Measurements from ENCODE around the gene NTRK3.

The NTRK3 gene

DNA sequence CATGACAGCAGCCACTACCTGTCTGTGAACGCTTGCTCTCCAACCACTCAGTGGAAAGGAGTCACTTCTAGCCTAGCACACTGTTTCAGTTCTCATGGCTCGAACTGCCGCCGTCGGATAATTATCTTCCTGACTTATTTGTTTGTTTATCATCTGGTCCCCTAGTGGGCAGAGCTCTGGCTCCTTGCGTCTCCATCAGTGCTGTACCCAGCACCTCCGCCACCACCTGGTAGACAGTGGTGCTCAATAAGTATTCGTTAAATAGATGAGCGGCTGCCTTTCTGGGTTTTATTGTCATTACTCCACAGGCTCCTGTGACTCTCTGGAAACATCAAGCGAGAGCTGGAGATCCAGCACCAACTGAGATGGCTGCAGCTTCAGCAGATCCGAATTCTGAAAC is 297.5 kb downstream of the NTRK3 start:
- DNase-seq (ENCODE audit: low read depth, low spot score): no peak
- no peak overlapping the region for H3K27ac ChIP-seq

DNA sequence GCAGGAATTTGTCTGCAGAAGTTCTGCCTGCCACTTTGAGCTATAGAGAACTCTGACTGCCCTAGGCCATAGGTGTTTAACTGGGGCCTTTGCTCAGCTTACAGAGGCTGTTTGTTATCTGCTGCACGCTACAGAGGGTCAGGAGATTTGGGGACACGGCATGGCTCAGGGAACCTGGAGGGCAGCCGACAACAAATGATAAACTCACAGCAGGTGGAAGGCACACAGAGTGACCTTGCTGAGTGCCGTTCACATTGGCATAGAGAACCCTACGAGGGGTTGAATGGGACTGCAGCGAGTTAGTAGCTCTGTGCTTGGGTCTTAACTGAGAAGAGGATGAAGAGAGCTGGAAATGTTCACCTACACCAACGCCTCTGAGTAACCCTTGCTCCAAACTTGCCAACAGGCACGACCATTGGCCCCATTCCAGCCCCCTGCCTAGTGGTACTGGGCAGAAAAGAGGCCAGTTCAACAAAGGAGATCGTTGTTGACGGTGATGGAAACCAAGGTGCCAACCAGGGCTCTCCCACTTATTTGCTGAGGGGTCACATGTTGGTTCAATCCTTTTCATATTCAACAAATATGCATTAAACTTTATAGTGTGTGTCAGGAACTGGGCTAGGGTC is 301.1 kb downstream of the NTRK3 start:
- no peak overlapping the region for H3K27ac ChIP-seq
- no peak for DNase-seq (ENCODE audit: low read depth, low spot score)

DNA sequence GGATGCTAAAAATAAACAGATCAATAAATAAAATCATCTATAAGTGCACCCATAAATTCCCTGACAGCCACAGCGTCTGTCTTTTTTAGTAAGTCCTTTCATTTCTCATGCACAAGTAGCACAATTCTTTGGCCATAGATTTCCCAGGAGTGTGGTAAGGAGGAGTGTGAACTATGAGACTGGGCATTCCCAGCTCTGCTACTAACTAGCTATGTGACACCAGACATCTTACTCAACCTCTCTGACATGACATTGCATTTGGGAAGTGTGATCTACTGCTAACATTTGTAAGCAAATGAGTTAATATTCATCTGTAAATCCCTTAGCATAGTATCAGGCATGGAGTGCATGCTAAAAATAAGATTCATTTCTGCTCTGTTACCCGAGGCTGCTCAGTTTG is 301.7 kb downstream of the NTRK3 start:
- H3K27ac ChIP-seq: no peak overlapping the region
- no peak for DNase-seq (ENCODE audit: low read depth, low spot score)

DNA sequence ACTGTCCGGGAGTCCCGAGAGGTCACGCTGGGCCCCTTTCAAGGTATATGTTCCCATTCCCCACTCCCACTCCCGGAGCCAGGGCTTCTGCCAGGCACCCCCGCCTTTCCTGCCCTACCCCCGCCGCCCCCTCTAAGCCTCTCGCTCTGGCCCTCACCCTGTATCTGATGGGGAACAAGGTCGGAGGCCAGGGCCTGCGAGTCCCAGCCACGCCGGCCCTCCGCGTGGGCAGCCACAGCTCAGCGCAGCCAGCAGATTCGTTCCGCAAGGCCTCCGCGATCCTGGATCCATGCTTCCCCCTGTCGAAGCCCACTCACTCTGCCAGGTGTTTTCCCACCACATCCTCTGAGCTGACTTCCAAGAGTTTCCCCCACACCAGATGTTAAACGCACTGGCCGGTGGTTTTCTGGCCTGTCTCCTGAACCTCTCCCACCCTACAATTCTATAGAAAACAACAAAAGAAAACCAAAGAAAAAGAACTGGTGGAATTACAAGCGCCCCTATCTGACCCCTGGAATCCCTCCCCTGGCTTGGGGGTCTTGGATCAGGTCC is 303.7 kb downstream of the NTRK3 start:
- no peak overlapping the region for H3K27ac ChIP-seq
- DNase-seq (ENCODE audit: low read depth, low spot score): no peak

DNA sequence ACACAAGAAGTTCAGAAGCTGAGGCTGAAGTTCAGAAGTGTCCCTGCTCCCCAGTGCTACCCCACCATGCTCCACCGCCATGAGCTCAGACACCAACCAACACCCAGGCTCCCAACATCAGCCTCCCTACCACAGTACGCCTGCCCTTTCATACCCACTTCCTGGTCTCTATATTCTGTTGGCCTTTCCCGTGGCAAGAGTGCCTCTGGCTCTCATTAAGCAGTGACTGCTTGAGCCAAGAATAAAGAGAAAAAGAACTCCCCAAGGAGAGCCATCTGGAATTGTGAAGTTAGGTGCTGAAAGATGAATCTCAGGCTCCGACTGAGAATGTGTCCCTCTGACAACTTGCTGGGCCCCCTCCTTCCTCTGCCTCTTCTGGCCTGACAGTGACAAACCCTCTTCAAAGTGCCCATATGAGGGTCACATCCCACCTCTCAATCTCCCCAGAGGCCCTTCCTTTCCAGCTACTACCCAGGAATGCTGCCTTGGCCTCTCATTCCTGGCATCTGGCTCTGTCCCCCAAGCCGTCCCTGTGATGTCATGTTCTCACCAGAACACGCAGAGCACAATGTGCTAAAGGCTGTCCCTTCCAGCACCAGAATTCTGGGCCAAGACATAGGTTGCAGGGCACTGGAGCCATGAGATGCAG is 306.8 kb downstream of the NTRK3 start:
- DNase-seq (ENCODE audit: low read depth, low spot score): no peak
- no peak overlapping the region for H3K27ac ChIP-seq

DNA sequence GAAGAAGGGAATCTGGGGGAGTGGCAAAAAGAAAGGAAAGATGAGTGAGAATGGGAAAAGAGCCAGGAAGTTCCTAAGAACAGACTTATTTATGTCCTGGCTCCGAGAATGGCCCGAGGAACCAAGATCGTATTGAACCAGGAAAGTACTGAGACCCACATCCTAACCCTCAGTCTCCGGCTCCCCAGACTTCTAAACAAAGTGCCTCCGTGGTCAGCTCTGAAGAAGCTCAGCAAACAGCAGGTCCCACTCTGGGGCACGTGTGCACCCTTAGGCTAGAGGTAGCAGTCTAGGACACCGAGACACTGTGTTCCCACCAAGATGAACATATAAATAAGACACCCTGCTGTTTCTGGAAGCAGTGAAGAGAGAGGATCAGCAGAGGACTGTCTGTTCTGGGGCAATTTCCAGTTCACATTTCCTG is 307.4 kb downstream of the NTRK3 start:
- no peak for DNase-seq (ENCODE audit: low read depth, low spot score)
- H3K27ac ChIP-seq: no peak overlapping the region

DNA sequence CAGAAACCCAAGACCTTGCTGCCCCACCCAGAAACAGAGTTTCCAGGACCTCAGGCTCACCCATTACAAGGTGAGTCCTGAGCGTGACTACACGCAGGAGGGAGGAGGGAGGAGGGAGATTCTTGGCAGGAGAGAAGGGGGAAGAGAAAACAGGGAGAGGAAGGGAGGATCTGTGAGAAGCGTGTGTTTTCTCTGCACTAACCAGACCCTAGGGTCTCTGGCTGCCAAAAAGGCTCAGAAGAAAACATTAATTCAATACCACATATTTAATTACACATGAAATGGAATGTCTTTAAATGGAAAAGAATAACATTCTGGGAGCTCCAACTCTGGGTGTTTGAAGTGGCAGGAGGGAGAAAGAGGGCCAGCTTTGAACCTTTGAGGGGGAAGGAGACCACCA is 309.0 kb downstream of the NTRK3 start:
- no peak for DNase-seq (ENCODE audit: low read depth, low spot score)
- H3K27ac ChIP-seq: no peak overlapping the region

DNA sequence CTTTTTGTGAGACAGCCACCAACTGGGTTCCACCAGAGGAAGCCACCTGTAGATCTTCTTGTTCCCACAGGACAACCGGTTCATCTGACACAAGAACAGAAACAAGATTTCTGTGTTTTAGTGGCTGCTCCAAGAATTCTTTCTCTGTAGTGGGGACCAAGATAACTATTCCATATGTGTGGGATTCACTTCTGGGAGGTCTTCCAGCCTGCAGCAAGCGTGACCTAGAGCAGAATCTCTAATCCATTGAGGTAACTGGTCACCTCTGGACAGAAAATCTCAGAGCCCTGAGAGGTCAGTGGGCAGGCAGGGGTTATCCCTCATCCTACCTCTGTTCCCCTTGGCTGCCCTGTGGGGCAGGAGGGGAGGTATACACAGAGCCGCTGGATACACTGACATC is 311.3 kb downstream of the NTRK3 start:
- no peak for DNase-seq (ENCODE audit: low read depth, low spot score)
- no peak overlapping the region for H3K27ac ChIP-seq

DNA sequence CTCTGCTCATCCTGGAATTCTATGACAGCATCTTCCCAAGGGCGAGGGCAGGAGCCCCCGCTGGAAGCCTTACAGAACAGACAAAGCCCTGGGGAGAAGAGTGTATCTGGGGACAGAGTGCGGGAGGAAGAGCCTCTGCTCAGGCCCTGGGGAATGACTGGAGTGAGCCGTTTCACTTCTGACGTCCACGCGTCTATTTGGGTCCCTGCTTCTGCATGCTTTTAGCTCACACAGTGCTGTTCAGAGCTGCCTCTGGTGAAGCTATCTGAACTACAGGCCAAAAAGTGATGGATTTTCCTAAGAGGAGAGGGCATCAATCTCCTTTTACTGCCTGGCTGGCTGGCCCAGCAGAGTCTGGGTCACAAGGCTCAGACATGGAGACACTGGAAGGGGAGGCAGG is 311.8 kb downstream of the NTRK3 start:
- no peak for DNase-seq (ENCODE audit: low read depth, low spot score)
- no peak overlapping the region for H3K27ac ChIP-seq

DNA sequence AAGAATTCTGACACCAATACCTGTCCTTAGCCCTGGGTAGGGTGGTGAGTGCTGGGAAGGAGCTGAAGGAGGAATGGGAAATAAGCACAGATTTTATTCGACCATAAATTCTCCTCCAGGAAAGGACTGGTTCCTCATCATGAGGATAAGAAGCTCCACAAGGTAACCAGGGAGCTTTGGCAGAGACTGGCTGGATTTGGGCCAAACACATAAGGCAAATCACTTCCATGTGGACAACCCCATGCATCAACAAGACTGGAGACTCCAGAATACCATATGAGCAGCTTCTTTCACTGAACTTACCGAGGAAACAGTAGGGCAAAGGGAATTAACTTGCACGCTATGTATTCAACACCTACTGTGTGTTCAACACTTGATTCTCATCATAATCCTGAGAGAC is 312.5 kb downstream of the NTRK3 start:
- H3K27ac ChIP-seq: no peak overlapping the region
- DNase-seq (ENCODE audit: low read depth, low spot score): no peak

DNA sequence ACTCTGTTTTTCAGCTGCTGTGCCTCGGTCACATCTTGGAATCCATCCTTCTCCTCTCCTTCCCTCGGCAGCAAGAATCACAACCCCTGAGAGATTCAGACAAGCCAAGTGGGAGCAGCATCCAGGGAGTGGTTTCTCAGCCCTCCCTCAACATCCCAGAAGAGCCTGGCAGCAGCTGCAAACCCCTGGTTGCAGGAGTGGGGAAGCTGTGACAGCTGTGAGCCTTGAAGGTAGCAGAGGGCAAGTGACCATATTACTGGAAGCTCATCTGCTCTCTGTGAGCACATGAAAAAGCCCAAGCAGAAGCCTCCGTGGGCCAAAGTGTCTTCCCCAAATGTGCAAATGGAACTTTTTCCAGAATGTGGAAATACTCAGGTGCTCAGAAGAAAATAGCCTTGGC is 312.9 kb downstream of the NTRK3 start:
- DNase-seq (ENCODE audit: low read depth, low spot score): no peak
- H3K27ac ChIP-seq: no peak overlapping the region

DNA sequence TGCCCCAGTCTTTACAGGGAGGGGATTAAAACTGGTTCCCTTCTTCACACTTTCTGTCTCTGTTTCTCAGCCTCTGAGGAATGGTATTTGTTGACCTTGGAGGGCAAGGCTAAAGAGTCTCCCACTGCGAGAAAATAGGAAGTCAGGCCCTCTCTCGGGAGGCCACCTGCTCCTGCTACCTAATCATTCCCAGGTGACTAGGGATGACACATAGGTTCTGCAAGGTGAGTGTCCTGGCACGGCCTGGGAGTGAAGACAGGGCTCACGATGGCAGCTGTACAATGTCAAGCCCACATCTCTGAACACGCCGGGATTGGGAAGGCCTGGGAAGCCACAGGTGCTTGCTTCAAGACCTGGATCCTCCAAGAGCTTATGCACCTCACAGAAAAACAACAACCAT is 314.2 kb downstream of the NTRK3 start:
- DNase-seq (ENCODE audit: low read depth, low spot score): no peak
- H3K27ac ChIP-seq: no peak overlapping the region

DNA sequence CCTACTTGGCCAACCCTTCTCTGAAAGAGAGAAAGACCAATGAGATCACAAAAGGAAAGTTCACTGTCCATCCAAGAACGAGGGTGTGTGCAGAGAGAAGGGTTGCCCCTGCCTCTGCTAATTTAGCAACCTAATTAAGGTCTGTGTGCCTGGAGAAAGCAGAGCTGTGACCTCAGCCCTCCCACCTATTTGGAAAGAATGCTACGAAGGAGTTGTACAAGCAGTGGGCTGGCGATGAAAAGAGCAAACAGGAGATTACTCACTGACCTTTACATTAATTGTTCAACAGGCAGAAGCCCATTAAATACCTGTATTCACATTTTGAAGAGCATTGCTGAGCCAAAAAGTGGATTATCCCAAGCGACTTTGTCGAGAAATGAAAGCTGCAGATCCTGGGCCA is 314.9 kb downstream of the NTRK3 start:
- no peak overlapping the region for H3K27ac ChIP-seq

DNA sequence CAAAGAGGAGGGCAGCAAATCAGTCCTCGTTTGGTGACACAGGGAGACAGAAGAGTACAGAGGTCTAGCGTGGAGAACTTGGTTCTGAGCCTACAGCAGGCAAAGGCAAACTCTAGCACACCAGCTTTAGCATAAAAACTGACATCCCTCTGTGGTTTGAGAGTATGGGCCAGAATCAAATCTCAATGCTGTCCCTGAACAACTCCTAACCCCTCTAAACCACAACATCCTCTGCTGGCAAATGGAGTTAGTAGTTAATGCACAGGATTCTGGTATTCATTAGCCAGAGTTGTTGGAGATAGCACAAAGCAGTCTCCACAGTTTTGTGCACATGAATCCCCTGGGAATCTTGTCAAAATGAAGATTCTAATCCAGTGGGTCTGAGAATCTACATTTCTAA is 315.8 kb downstream of the NTRK3 start:
- H3K27ac ChIP-seq: no peak overlapping the region
- no peak for DNase-seq (ENCODE audit: low read depth, low spot score)

More for the DNA sequence above, 314.9 kb downstream of the NTRK3 start:
- DNase-seq (ENCODE audit: low read depth, low spot score): no peak

DNA sequence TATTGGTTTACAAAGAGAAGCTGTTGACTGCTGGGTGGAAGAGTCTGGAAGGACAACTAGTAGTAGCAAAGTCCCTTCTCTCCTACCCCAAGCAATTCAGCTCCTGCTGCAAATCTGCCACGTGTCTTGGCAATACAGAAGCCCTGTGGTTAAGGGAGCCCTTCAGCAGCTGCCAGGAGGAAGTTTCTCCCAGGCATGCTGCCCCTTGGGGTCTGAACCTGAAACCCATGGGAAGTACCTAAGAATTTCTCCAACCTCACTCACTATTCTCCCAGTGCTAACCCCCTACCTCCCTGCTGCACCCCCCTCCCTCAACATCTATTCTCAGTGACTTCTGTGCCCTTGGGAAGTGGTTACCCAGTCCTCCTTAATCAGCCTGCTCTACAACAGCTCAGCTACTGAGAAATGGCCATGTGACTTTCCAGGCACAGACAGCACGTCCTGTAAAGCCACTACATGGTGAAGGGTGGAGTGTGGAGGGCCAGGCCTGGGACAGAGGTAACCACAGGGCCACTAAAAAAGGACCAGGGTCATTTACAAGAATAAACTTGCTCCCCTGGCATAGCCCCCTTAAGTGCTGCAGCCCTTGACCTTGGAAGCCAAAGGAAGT is 316.6 kb downstream of the NTRK3 start:
- no peak for DNase-seq (ENCODE audit: low read depth, low spot score)
- H3K27ac ChIP-seq: no peak overlapping the region

DNA sequence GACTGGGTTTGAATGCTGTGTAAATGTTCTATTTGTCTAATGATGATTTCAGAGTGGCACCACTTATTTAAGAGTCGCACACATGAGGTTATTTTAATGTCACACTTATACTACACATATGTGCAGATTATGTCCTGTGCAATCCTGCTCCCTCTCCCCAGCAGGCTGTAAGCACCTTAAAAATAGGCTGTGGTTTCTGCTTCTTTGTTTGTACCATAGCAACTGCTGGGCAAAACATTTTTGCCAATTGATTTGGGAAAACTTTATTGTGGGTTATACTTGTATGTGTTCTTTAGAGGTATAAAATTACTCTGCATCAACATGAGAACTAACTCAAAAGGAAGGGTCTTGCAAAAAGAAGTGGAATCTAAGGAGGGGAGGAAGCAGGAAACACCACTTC is 318.5 kb downstream of the NTRK3 start:
- H3K27ac ChIP-seq: no peak overlapping the region
- DNase-seq (ENCODE audit: low read depth, low spot score): no peak

DNA sequence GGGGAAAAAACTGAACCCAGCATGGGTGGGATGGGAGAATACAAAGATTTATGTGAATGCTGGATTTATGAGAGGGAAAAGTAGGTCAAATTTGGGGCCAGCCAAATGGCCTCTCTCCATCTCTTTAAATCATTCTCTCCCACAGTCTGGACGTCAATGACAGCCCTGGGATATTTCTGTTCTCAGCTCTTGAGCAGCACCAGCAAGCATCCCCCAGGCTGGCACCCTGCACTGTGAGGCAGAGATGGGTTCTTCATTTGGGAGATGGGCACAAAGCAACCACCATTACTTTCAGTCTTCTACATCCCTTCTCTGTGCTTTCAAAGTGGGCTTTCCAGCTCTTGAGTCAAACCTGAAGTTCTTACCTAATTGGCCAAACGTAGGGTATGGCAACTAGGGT is 321.0 kb downstream of the NTRK3 start:
- no peak for DNase-seq (ENCODE audit: low read depth, low spot score)
- no peak overlapping the region for H3K27ac ChIP-seq

DNA sequence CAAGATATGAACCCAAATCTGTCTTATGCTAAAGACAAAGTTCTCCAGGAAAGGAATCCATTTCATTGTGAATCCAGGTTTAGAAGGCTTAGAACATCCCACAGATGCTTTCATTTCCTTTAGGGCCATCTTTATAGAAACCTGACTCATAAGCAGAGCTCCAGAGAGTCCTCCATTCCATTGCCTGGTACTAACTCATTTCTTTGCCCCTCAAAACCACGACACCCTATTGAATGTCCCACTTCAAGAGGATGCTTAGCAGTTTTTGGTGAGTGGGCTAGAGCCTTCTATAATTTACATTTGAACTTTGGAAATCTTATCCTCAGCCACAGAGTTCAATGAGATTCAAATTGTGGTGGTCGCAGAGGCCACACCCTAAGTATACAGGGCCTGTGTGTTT is 325.0 kb downstream of the NTRK3 start:
- H3K27ac ChIP-seq: no peak overlapping the region
- no peak for DNase-seq (ENCODE audit: low read depth, low spot score)

DNA sequence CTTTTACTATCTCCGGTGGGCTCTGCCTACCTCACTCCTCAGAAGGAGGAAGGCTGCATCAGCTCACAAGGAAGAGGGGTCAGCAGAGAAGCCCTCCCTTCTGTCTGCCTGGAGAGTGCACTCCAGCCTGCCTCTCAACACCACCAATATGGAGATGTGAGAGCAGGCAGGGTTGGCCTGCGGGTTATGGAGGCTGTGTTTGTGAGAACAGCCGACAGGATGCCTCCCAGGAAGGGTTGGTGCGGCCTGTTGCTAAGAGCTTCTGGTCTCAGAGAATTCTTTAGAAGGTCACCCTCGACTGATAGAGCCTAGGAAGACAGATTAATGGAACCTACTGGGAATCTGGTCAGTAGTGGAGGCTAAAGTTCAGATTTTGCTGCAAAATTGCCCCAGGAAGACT is 326.1 kb downstream of the NTRK3 start:
- no peak for DNase-seq (ENCODE audit: low read depth, low spot score)

DNA sequence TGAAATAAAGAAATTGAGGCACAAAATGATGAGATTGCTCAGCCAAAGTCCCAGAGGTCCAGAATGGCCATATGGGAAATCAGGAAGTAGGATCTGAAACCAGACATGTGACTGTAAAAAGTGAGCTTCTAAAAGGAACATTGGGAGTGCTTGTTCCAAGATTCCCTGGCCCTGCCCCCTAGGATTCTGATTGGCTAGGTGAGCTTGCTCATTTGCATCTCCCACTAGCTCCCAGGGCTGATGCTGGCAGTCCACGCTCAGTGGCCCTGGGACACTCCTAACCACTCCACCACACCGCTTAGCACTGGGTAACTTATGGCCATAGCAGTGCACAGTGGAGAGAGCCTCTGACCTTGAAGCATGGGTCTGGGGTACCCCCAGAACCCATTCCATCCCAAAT is 326.7 kb downstream of the NTRK3 start:
- no peak overlapping the region for H3K27ac ChIP-seq
- DNase-seq (ENCODE audit: low read depth, low spot score): no peak

More for the DNA sequence above, 326.1 kb downstream of the NTRK3 start:
- H3K27ac ChIP-seq: no peak overlapping the region

DNA sequence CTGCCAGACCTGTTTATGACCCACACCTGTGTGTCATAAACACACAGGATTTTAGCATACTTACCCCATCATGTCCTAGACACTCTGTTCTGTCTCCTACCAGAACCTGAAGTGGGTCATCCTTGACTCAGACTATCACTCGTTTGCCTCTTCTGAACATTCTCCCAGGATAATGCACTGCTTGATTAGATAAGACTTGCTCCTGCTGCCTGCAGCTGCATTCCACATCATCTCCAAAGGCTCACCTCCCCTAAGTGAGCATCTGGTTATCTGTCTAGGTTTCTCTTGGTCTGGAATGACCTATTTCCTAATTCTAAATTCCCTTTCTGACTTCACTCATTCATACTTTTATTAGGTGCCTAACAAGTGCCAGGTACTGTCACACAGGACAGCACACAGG is 332.1 kb downstream of the NTRK3 start:
- no peak for DNase-seq (ENCODE audit: low read depth, low spot score)
- H3K27ac ChIP-seq: no peak overlapping the region

DNA sequence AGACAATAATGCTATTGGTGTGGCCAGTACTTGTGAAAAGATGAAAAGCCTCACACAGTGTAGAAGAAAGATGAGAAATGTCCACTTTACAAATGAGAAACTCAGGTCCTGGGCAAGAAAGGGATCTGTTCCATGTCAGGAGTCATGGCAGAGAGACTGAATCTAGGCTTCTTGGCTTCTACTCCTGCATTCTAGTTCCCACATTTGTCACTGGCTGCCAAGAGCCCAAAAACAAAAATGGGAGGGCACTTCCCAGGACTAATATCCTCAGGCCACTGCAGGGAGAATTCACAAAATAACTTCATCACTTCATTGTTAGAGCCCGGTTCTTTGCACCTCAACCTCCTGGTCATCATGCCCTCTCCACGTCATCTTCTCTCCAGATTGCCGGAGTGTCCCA is 337.5 kb downstream of the NTRK3 start:
- no peak for DNase-seq (ENCODE audit: low read depth, low spot score)
- H3K27ac ChIP-seq: no peak overlapping the region
